ENCODE measurements around the gene SLC26A5.

GRCh38 chr7:103413407-103413806 lies 32.6 kb downstream of the SLC26A5 start:
- TF ChIP-seq CTCF (IDR thresholded peaks at IDR 0.05) (no peak), POLR2A (IDR thresholded peaks at IDR 0.05) (no peak), EP300 (IDR thresholded peaks at IDR 0.05) (no peak)

Data from ovary (tissue), 3 donors.